BLaER1 treated with 17β-estradiol and CSF1 and Interleukin-3, amounts not matched to agents 10 nM and 100 nM (cell line): Measurements from ENCODE around the gene CIZ1.

Source experiments
- H3K27ac ChIP-seq, 11 experiments: shearing (Covaris generic); formaldehyde crosslinking; 2 replicates each; pipeline ENCODE4 v1.8.1; 2022
- H3K27me3 ChIP-seq, 11 experiments: shearing (Covaris generic); formaldehyde crosslinking; 2 replicates each; pipeline ENCODE4 v1.8.1; 2022
- H3K36me3 ChIP-seq, 11 experiments: shearing (Covaris generic); formaldehyde crosslinking; 2 replicates each; pipeline ENCODE4 v1.8.1; 2022
- H3K4me1 ChIP-seq, 10 experiments: shearing (Covaris generic); formaldehyde crosslinking; 2 replicates each; pipeline ENCODE4 v1.8.1; 2022
- H3K4me2 ChIP-seq, 11 experiments: shearing (Covaris generic); formaldehyde crosslinking; 2 replicates each; pipeline ENCODE4 v1.8.1; 2022
- H3K4me3 ChIP-seq, 10 experiments: shearing (Covaris generic); formaldehyde crosslinking; 2 replicates each; pipeline ENCODE4 v1.8.1; 2022
- H3K9ac ChIP-seq, 11 experiments: shearing (Covaris generic); formaldehyde crosslinking; 2 replicates each; pipeline ENCODE4 v1.8.1; 2022
- H3K9me3 ChIP-seq, 11 experiments: shearing (Covaris generic); formaldehyde crosslinking; replicated peaks in 1 of 11; 2 replicates each; pipeline ENCODE4 v1.8.1; 2022
- H4K20me1 ChIP-seq, 11 experiments: shearing (Covaris generic); formaldehyde crosslinking; 2 replicates each; pipeline ENCODE4 v1.8.1; 2022
- Cebpa-rat ChIP-seq, 11 experiments: shearing (Covaris generic); IDR thresholded peaks; 2 replicates each; pipeline ENCODE4 v1.8.1; 2022

The CIZ1 gene

GRCh38 chr9:128128836-128129590 lies 62.4 kb downstream of the CIZ1 start:
- Histone ChIP-seq H3K27ac (peak overlapping the region; percentile 90 to 98 (median 96); a peak in 20 of 22 replicates), H3K27me3 (peaks cover 26 to 35% (median 31%) of the 10 kb centered on the region in 11 experiments), H3K4me2 (peak overlapping the region; percentile 85 to 100 (median 96)), H3K9me3 (peaks cover 0 to 9% (median 0%) of the 10 kb centered on the region in 11 experiments; a peak in 4 of 22 replicates), H3K9ac (peak overlapping the region; percentile 88 to 96 (median 93)), H3K4me1 (peaks cover 34 to 41% (median 35%) of the 10 kb centered on the region in 10 experiments), H3K36me3 (peaks cover 7 to 9% (median 8%) of the 10 kb centered on the region in 11 experiments), H4K20me1 (peaks cover 19 to 28% (median 23%) of the 10 kb centered on the region in 11 experiments; a peak in 20 of 22 replicates), H3K4me3 (peak overlapping the region; percentile 78 to 99 (median 94))
- TF ChIP-seq Cebpa-rat (IDR thresholded peaks at IDR 0.05): no peak

- Histone ChIP-seq H3K4me3 (peak overlapping the region; percentile 78 to 99 (median 94)), H3K27ac (peak overlapping the region; percentile 90 to 98 (median 96)), H3K36me3 (peaks cover 15 to 17% (median 16%) of the 10 kb centered on the region in 11 experiments), H3K4me1 (peaks cover 34 to 41% (median 36%) of the 10 kb centered on the region in 10 experiments), H4K20me1 (peaks cover 19 to 36% (median 31%) of the 10 kb centered on the region in 11 experiments; a peak in 20 of 22 replicates), H3K4me2 (peak overlapping the region; percentile 85 to 100 (median 96)), H3K9me3 (peaks cover 0 to 9% (median 0%) of the 10 kb centered on the region in 11 experiments; a peak in 3 of 22 replicates), H3K9ac (peak overlapping the region; percentile 88 to 96 (median 93)), H3K27me3 (peaks cover 18 to 27% (median 23%) of the 10 kb centered on the region in 11 experiments)
- no peak for TF ChIP-seq Cebpa-rat (IDR thresholded peaks at IDR 0.05)
These were observed 63.2 kb downstream of the CIZ1 start for GRCh38 chr9:128127990-128128835.

GRCh38 chr9:128127568-128127989 lies 63.8 kb downstream of the CIZ1 start, which contains the start of gene PTGES2:
TSS of gene PTGES2 (minus strand) at chr9:128127729. CDS start at chr9:128127717, 12 bp downstream.
- H3K27ac ChIP-seq: peak within 1 kb of the TSS; percentile 90 to 98 (median 96)
- H3K36me3 ChIP-seq: peaks cover 21 to 24% (median 22%) of the 10 kb centered on the region in 11 experiments
- no peak for TF ChIP-seq Cebpa-rat (IDR thresholded peaks at IDR 0.05)
- peak within 1 kb of the TSS; percentile 85 to 100 (median 96) for H3K4me2 ChIP-seq
- H3K27me3 ChIP-seq: peaks cover 13 to 20% (median 17%) of the 10 kb centered on the region in 11 experiments
- peak within 1 kb of the TSS; percentile 88 to 96 (median 93) for H3K9ac ChIP-seq
- H3K4me1 ChIP-seq: peaks cover 37 to 48% (median 42%) of the 10 kb centered on the region in 10 experiments
- peak within 1 kb of the TSS; percentile 78 to 99 (median 94) for H3K4me3 ChIP-seq
- peaks cover 23 to 43% (median 37%) of the 10 kb centered on the region in 11 experiments; a peak in 20 of 22 replicates for H4K20me1 ChIP-seq
- peaks cover 0 to 9% (median 0%) of the 10 kb centered on the region in 11 experiments; a peak in 3 of 22 replicates for H3K9me3 ChIP-seq

DNA sequence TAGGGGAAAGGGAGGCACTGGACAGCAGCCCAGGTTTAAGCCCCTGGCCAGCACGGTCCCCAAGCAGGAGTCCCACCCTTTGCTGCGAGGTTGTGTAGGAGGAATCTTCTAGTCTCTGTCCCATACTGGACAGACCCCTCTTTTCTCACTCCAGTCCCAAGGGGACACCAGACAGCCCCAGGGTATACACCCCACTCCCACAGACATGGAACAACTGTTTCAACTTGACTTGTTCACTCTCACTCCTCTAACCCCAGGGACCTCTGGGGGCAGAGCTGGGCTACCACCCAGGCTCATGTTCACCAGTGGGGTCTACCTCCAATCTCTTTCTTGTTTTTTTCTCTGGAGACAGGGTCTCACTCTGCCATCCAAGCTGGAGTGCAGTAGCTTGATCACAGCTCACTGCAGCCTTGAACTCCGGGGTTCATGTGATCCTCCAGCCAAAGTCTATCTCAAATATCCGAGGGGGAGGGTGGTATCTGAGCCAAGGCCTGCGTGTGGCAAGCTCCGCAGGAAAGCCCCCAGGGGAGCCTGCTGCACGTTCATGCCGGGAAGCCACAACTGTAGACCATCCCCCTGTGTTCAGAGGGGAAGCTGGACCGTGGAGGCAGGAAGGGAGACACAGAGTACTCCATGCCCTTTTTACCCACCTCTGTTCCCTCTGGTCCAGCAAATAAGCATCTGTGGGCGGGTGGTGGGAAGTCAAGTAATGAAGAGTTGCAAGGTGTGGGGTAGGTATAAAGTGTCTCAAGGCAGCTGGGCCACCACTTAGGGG lies 65.6 kb downstream of the CIZ1 start:
- peaks cover 0 to 2% (median 0%) of the 10 kb centered on the region in 11 experiments; a peak in 3 of 22 replicates for H3K27me3 ChIP-seq
- TF ChIP-seq Cebpa-rat (IDR thresholded peaks at IDR 0.05): no peak
- peaks cover 0 to 9% (median 0%) of the 10 kb centered on the region in 11 experiments; a peak in 3 of 22 replicates for H3K9me3 ChIP-seq
- H3K9ac ChIP-seq: peak overlapping the region; percentile 88 to 96 (median 93); a peak in 21 of 22 replicates
- peaks cover 40 to 65% (median 56%) of the 10 kb centered on the region in 10 experiments for H3K4me1 ChIP-seq
- peak overlapping the region; percentile 78 to 99 (median 94) for H3K4me3 ChIP-seq
- H4K20me1 ChIP-seq: peaks cover 24 to 61% (median 52%) of the 10 kb centered on the region in 11 experiments; a peak in 21 of 22 replicates
- H3K36me3 ChIP-seq: peaks cover 38 to 42% (median 40%) of the 10 kb centered on the region in 11 experiments
- peak overlapping the region in 10 of 11 experiments; percentile 22 to 98 (median 94); a peak in 17 of 22 replicates for H3K27ac ChIP-seq
- H3K4me2 ChIP-seq: peak overlapping the region; percentile 85 to 100 (median 91)

- peaks cover 45 to 49% (median 47%) of the 10 kb centered on the region in 11 experiments for H3K36me3 ChIP-seq
- H3K4me1 ChIP-seq: peaks cover 40 to 68% (median 56%) of the 10 kb centered on the region in 10 experiments
- peak overlapping the region; percentile 85 to 100 (median 91) for H3K4me2 ChIP-seq
- no peak for TF ChIP-seq Cebpa-rat (IDR thresholded peaks at IDR 0.05)
- H3K4me3 ChIP-seq: peak overlapping the region in 9 of 10 experiments; percentile 78 to 99 (median 93); a peak in 13 of 20 replicates
- peak overlapping the region in 9 of 11 experiments; percentile 90 to 96 (median 95); a peak in 14 of 22 replicates for H3K9ac ChIP-seq
- peaks cover 0 to 9% (median 0%) of the 10 kb centered on the region in 11 experiments; a peak in 3 of 22 replicates for H3K9me3 ChIP-seq
- peak overlapping the region in 7 of 11 experiments; percentile 22 to 98 (median 95); a peak in 8 of 22 replicates for H3K27ac ChIP-seq
- H3K27me3 ChIP-seq: no peaks in the 10 kb centered on the region
- H4K20me1 ChIP-seq: peaks cover 24 to 67% (median 60%) of the 10 kb centered on the region in 11 experiments; a peak in 21 of 22 replicates
These were observed 66.3 kb downstream of the CIZ1 start for GRCh38 chr9:128124873-128125579.

DNA sequence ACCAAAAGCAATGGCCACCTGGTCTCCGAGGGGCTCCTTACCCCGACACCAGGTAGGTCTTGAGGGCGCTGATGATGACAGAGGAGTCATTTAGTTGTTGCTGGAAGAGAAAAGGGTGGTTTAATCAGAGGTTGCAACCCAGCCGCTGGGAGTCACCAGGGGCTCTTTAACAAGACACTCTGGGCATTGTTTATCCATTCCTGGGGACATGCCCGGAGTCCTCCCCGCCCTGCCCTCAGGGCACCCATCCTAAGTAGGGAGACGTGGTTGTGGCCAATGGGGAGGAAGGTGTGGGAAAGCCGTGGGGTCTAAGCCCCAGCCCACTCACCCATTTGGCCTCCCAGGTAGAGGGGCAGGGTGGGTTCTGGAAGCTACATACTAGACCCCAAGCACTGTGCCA lies 66.9 kb downstream of the CIZ1 start:
- H3K27me3 ChIP-seq: no peaks in the 10 kb centered on the region
- H3K4me2 ChIP-seq: peak overlapping the region in 10 of 11 experiments; percentile 9 to 100 (median 91); a peak in 15 of 22 replicates
- H3K36me3 ChIP-seq: peaks cover 47 to 53% (median 50%) of the 10 kb centered on the region in 11 experiments
- no peak overlapping the region for H3K27ac ChIP-seq
- peaks cover 24 to 72% (median 63%) of the 10 kb centered on the region in 11 experiments; a peak in 21 of 22 replicates for H4K20me1 ChIP-seq
- no peak for TF ChIP-seq Cebpa-rat (IDR thresholded peaks at IDR 0.05)
- H3K9ac ChIP-seq: no peak overlapping the region
- H3K9me3 ChIP-seq: peaks cover 0 to 7% (median 0%) of the 10 kb centered on the region in 11 experiments; a peak in 3 of 22 replicates
- H3K4me3 ChIP-seq: no peak overlapping the region
- peaks cover 40 to 73% (median 60%) of the 10 kb centered on the region in 10 experiments for H3K4me1 ChIP-seq
